Measurements from ENCODE around the gene ZNF675.
A peak's percentile ranks its signal among the peaks of the same experiment; 100 is the strongest.
"Not testable (repeated sequence)": the region's sequence is repeated elsewhere in the genome, so short reads cannot be mapped to it uniquely, and the experiment has no call there.

The ZNF675 gene

DNA sequence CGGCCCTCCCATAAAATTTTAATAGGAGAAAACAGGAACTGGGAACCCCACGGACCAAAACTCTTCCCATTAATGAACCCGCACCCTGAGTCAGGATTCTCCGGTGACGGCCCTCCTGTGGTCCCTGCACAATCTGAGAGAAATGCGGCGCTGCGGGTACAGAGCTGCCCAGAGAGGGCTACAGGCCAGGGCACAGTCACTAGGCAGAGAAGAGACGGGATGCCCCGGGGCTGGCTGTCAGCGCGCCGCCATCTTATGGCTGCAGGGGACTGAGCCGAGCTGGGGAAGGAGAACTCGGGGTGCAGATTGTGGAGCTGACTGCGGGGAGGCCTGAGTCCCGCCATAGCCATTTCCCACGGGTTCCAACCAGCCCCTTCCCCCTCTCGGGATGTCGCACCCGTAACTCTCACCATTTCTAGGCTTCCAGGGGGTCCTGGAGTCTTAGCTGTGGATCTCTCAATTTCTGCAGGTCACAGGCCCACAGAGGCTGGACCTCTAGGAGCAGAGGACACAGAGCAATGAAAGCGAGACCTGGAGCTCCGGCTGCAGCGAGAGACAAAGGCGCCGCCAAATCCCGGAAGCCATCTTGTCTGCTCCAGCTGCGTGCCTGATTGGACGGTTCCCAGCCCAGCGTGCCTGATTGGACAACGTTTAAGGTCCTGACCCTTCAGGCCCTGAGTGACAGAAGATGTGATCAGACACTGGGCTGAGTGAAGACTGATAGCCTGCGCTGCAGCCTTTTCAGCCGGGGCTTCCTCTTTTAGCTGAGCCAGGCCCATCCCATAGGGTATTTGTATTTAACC lies at the start of gene ZNF675:
Gene ZNF675 (minus strand): TSS at position 592 of the 803 bp plus-strand sequence. CDS start 179 bp downstream, at position 413.
- DNase-seq = peak; percentile 96

DNA sequence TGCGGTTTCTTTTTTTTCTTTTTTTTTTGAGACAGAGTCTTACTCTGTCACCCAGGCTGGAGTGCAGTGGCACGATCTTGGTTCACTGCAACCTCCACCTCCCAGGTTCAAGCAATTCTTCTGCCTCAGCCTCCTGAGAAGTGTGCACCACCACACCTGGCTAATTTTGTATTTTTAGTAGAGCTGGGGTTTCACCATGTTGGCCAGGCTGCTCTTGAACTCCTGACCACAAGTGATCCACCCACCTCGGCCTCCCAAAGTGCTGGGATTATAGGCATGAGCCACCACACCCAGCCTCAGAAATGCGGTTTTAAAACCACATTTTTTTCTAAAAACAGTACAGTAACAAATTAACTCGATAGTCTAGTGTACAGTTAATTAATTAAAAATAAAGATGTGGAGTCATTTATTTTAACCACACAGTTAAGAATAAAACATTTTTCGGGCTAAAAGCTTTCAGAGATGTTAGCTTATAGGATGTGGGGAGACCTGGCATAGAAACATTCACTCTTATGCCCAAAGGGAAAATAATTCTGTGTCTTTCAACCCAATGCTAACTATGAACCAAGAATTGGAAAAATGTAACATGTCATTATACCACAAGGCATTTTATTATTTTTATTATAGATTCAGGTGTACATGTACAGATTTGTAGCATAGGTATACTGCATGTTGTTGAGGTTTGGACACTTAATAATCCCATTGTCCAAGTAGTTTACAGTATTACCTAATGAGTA lies 43.9 kb upstream of the ZNF675 start:
- DNase-seq = not testable (repeated sequence)

DNA sequence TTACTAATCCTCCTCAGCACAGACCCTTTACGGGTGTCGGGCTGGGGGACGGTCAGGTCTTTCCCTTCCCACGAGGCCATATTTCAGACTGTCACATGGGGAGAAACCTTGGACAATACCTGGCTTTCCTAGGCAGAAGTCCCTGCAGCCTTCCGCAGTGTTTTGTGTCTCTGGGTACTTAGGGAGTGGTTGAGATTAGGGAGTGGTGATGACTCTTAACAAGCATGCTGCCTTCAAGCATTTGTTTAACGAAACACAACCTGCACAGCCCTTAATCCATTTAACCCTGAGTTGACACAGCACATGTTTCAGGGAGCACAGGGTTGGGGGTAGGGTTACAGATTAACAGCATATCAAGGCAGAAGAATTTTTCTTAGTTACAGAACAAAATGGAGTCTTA lies 37.1 kb upstream of the ZNF675 start:
- not testable (repeated sequence) for DNase-seq

DNA sequence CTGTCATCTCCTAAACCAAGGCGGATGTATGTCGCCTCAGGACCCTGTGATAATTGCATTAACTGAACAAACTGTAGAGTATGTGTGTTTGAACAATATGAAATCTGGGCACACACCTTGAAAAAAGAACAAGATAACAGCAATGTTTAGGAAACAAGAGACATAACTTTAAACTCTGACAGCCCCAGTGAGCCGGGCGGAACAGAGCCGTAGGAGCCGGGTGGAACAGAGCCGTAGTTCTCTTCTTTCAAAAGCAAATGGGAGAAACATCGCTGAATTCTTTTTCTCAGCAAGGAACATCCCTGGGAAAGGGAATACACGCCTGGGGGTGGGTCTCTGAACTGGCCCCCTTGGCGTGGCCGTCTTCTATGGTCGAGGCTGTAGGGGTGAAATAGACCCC lies 31.8 kb upstream of the ZNF675 start:
- DNase-seq = no peak

GRCh38 chr19:23716792-23717191 lies 29.8 kb upstream of the ZNF675 start:
- no peak for DNase-seq

DNA sequence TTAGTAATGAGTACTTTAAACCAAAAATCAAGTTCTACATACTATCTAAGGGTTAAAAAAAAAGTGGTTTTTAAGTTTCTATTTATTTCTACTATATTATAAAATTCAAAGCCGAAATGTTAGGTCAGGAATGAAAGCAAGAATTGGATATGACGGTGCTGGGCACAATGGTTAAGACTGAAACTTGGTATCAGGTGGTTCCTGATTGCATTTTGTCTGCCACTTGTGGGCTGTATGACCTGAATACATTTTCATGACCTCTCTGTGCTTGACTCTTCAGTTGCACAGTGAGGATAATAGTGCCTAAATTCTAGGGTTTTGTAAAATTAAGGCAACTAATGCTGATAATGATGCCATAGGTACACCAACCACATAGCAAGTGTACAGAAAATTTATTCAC lies 22.3 kb upstream of the ZNF675 start:
- DNase-seq = no peak

DNA sequence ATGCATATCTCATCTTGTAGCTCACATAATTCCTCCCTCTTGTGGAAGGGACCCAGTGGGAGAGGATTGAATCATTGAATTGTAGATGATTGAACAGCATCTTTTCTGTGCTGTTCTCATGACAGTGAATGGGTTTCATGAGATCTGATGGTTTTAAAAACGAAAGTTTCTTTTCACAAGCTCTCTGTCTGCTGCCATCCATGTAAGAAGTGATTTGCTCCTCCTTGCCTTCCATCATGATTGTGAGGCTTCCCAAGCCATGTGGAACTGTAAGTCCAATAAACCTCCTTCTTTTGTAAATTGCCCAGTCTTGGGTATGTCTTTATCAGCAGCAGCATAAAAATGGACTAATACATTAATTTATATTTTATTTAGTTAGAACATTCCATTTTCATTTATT lies 19.6 kb upstream of the ZNF675 start:
- no peak for DNase-seq

DNA sequence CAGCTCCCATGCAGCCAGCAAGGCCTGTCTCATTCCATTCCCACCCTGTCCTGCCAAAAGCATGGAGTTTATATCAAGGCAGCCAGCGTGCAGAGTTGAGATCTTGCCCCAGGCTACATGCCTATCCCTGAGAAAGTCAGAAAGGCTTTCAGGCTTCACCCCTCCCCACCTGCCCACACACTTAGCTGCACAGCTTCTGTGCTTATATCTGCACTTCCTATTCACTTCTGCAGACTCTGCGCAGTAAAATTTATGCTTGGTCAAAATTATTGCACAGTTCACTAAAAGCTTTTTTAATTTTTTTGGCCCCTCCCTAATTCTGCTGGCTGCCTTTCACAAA lies 12.5 kb upstream of the ZNF675 start:
- DNase-seq = no peak

GRCh38 chr19:23698711-23699520 lies 11.9 kb upstream of the ZNF675 start:
- DNase-seq = no peak

- DNase-seq = not testable (repeated sequence)
Observed at GRCh38 chr19:23692937-23693336, 5.9 kb upstream of the ZNF675 start.

DNA sequence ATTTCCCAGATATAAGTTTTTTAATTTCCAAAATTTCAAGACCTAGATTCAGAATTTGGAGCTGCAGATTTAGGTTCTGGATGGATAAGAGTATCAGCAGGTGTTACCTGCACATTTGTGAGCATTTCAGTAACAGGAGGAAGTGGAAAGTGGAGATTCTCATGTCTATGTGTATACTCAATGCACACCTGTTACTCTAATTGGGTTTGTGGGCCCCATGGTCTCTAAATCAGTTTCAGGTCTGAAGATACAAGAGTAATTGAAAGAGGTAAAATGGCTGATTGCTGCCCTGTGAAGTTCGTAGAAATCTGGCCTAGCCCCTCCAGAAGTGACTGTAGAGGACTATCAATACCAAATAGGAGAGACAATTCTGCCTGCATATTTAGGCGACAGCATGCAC lies 13.9 kb downstream of the ZNF675 start:
- DNase-seq = no peak

GRCh38 chr19:23668606-23669005 lies 18.4 kb downstream of the ZNF675 start:
- not testable (repeated sequence) for DNase-seq

DNA sequence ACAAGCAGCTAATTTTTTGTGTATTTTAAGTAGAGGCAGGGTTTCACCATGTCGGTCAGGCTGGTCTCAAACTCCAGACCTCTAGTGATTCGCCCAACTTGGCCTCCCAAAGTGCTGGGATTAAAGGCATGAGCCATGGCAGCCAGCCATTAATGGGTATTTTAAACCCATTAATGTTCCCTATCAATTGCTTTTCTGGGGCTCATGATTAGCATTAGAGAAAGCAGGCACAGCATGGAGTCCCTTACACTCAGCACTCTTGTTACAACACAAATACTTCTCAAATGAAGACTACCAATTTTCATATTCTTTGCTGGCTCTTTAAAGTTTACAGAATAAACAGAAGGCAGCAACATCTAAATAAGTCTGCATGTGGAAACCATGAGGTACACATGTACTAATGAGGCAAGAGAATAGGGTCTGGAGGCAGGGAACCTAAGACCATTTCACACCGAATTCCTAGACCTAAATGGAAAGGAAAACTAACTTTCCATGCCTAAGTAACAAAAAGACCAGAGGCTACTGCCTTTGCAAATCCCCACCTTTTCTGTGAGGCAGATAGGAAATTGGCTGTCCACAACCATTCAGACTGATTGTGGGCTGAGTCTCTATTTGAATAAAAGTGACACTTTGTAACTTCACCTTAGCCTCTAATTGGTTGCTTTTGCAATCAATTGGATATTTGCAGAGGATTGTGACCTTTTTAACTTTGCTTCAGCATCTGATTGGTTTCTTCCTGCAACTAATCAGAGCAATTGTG lies 21.2 kb downstream of the ZNF675 start:
- no peak for DNase-seq

DNA sequence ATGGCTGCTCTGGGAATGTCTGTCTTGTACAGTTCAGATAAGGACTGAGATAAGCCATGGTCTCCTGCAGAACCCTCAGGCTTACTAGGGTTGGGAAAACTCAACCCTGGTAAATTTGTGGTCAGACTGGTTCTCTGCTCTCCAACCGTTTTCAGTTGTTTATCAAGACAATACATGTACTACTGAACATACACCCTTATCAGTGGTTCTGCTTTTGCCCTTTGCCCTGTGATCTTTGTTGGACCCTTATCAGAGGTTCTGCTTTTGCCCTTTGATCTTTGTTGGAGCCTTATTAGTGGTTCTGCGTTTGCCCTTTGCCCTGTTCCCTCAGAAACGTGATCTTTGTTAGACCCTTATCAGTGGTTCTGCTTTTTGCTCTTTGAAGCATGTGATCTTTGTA lies 37.2 kb downstream of the ZNF675 start:
- DNase-seq = not testable (repeated sequence)

Measured in right hindlimb (tissue), 1 donor.